Activated CD8-positive, alpha-beta T cell treated with anti-CD3 and anti-CD28 coated beads for 36 hours (primary cell): ENCODE results near the gene NOX1. TPM values are rescaled to one million over a fixed set of nuclear protein-coding genes. Genes with fewer than 3 reads are reported as not detected.
"Not testable (repeated sequence)": the region's sequence is repeated elsewhere in the genome, so short reads cannot be mapped to it uniquely, and the experiment has no call there.

ENCODE experiments used
- ATAC-seq: fragments of 200-7000 bp; cut with Tn5 transposase; one replicate; pipeline ENCODE4 v1.10.0; 2021; ENCODE audit warnings: mild to moderate bottlenecking, moderate library complexity
- CTCF ChIA-PET: fragments of 350-600 bp; sonication (Branson Sonifier 250); formaldehyde crosslinking; loops from one replicate; lab custom pipeline; 2021; ENCODE audit warnings: antibody characterized with exemption; lab: Charles Lee
- POLR2A ChIA-PET: fragments of 350-600 bp; sonication (Branson Sonifier 250); formaldehyde crosslinking; loops from one replicate; lab custom pipeline; 2021; ENCODE audit warnings: antibody characterized with exemption; lab: Charles Lee
- DNase-seq: peaks from one replicate; pipeline ENCODE4 v3.0.0-alpha.2; 2020
- H3K27ac Mint-ChIP-seq: one replicate; pipeline ENCODE4 v1.8.0; 2021; ENCODE audit warnings: mild to moderate bottlenecking, mixed read lengths
- H3K27me3 Mint-ChIP-seq: one replicate; pipeline ENCODE4 v1.8.0; 2021; ENCODE audit warnings: mixed read lengths
- H3K36me3 Mint-ChIP-seq: one replicate; pipeline ENCODE4 v1.8.0; 2021; ENCODE audit warnings: low read depth, mixed read lengths
- H3K4me1 Mint-ChIP-seq: one replicate; pipeline ENCODE4 v1.8.0; 2021; ENCODE audit warnings: low read depth, mixed read lengths
- H3K4me3 Mint-ChIP-seq: one replicate; pipeline ENCODE4 v1.8.0; 2021; ENCODE audit warnings: mild to moderate bottlenecking, moderate library complexity, mixed read lengths
- H3K9me3 Mint-ChIP-seq: one replicate; pipeline ENCODE4 v1.8.0; 2021; ENCODE audit warnings: mixed read lengths
- intact Hi-C: fragments of 100-400 bp; cut with micrococcal nuclease; formaldehyde crosslinking; loops from one replicate; pipeline ENCODE4 v1.10.0; 2022
- total RNA-seq, 2 experiments: library from RNA; stranded (reverse); gene quantifications; one replicate each; pipeline ENCODE4 v1.2.3, GENCODE V29; 2021
- TF ChIP-seq, protein P1 (sequence below): fragments of 200-600 bp; IDR thresholded peaks from one replicate; pipeline ENCODE4 v1.8.0; 2022; ENCODE audit warnings: antibody characterized with exemption, mild to moderate bottlenecking

NOX1 gene
- total RNA-seq, 2 experiments from 2014 or later, result not detected

DNA sequence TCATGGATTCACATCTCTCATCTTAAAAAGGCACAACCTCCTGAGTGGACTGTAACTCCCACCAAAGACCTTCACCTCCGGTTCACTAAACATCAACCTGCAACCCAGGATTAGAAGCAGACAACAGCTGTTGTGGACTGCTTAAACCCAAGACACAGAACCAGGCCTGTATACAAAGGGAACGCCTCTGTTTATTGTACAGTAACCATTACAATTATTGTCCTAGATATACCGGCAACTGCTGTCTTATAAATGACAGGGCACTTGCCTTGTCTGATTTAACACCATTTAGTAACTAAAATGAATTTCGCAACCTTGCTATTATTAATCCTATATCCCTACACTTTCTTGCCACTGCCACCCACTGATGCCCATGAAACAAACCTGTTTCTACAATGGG is 76.8 kb downstream of the NOX1 start:
- TF ChIP-seq, protein P1, sequence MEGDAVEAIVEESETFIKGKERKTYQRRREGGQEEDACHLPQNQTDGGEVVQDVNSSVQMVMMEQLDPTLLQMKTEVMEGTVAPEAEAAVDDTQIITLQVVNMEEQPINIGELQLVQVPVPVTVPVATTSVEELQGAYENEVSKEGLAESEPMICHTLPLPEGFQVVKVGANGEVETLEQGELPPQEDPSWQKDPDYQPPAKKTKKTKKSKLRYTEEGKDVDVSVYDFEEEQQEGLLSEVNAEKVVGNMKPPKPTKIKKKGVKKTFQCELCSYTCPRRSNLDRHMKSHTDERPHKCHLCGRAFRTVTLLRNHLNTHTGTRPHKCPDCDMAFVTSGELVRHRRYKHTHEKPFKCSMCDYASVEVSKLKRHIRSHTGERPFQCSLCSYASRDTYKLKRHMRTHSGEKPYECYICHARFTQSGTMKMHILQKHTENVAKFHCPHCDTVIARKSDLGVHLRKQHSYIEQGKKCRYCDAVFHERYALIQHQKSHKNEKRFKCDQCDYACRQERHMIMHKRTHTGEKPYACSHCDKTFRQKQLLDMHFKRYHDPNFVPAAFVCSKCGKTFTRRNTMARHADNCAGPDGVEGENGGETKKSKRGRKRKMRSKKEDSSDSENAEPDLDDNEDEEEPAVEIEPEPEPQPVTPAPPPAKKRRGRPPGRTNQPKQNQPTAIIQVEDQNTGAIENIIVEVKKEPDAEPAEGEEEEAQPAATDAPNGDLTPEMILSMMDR, result no peak
- DNase-seq (no peak), ATAC-seq (no peak)
- ChIA-PET CTCF (no interaction called here), POLR2A (no interaction called here)
- H3K36me3 Mint-ChIP-seq, result no peaks in the 10 kb centered on the region
- peaks cover 4% of the 10 kb centered on the region for H3K27me3 Mint-ChIP-seq
- intact Hi-C loops, result no loop called here
- no peaks in the 10 kb centered on the region for H3K4me1 Mint-ChIP-seq
- no peak overlapping the region for H3K27ac Mint-ChIP-seq
- H3K9me3 Mint-ChIP-seq, result no peaks in the 10 kb centered on the region
- no peak overlapping the region for H3K4me3 Mint-ChIP-seq

DNA sequence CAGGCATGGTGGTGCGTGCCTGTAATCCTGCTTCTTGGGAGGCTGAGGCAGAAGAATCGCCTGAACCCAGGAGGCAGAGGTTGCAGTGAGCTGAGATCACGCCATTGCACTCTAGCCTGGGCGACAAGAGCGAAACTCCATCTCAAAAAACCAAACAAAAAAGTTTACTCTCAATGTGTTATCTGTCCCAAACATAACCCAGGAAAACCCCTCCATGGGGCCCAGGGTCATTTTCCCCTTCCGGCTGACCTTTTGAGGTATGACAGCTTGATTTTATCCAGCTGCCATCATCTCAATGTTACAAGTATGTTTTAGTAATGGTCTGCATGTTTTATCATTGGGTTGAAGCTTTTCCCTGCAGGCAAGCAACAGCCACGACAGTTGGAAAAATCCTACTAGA is 77.8 kb downstream of the NOX1 start:
- H3K9me3 Mint-ChIP-seq, CTCF ChIA-PET, H3K4me3 Mint-ChIP-seq, H3K4me1 Mint-ChIP-seq, POLR2A ChIA-PET, intact Hi-C loops, H3K27me3 Mint-ChIP-seq, ATAC-seq, H3K36me3 Mint-ChIP-seq, DNase-seq, H3K27ac Mint-ChIP-seq: not testable (repeated sequence)

Other genes with a start within 250 kb of the NOX1 start
- gene TSPAN6, start 237.6 kb downstream of the NOX1 start, total RNA-seq, result under 1 TPM; 0.36 to 0.43 TPM
- gene SRPX2, start 230.2 kb downstream of the NOX1 start, total RNA-seq, result not detected
- gene SYTL4, start 142.2 kb downstream of the NOX1 start, total RNA-seq, result not detected
- gene CSTF2, start 54.0 kb downstream of the NOX1 start, total RNA-seq, result 10 to 100 TPM; 42.0 to 43.5 TPM
- under 1 TPM; 0.43 to 0.49 TPM for gene XKRX, start 54.6 kb upstream of the NOX1 start, total RNA-seq
- gene ARL13A, start 95.3 kb upstream of the NOX1 start, total RNA-seq, result not detected
- gene TRMT2B, start 177.8 kb upstream of the NOX1 start, total RNA-seq, result 10 to 100 TPM; 21.7 to 23.7 TPM
- gene TMEM35A, start 204.5 kb upstream of the NOX1 start, total RNA-seq, result not detected
- gene CENPI, start 223.8 kb upstream of the NOX1 start, total RNA-seq, result 10 to 100 TPM; 17.5 to 19.4 TPM